ENCODE results near the gene C16orf74.

The C16orf74 gene

GRCh38 chr16:85676466-85676865 lies 74.4 kb downstream of the C16orf74 start:
- no peaks in the 10 kb centered on the region for H3K79me2 ChIP-seq (ENCODE audit: control insufficient read depth, insufficient read depth, low read length)
- peaks cover 21% of the 10 kb centered on the region for H3K36me3 ChIP-seq (ENCODE audit: control insufficient read depth, insufficient read depth, low read length)
- H4K8ac ChIP-seq (ENCODE audit: low read depth, low read length) = no peak overlapping the region
- no peak overlapping the region for H3K4me3 ChIP-seq (ENCODE audit: low read length)
- H3K18ac ChIP-seq (ENCODE audit: low read length) = no peak overlapping the region
- H3K79me1 ChIP-seq (ENCODE audit: low read length) = peaks cover 2% of the 10 kb centered on the region
- H2BK120ac ChIP-seq (ENCODE audit: low read depth, low read length) = no peak overlapping the region
- H2BK5ac ChIP-seq (ENCODE audit: low read length) = no peak overlapping the region
- no peaks in the 10 kb centered on the region for H3K4me1 ChIP-seq (ENCODE audit: control insufficient read depth, low read depth, low read length)
- no CpG with 5 or more reads among the region's 7 CpGs for WGBS (ENCODE audit: extremely low coverage, insufficient coverage, low lambda C conversion rate)
- DNase-seq = no peak
- no peak overlapping the region for H3K23ac ChIP-seq (ENCODE audit: low read length)
- H4K5ac ChIP-seq (ENCODE audit: low read length) = no peak overlapping the region
- no peaks in the 10 kb centered on the region for H3K27me3 ChIP-seq (ENCODE audit: insufficient read depth, low read length, poor library complexity)
- H3K27ac ChIP-seq (ENCODE audit: low read depth, low read length) = no peak overlapping the region
- H3K4me2 ChIP-seq (ENCODE audit: low read length) = no peak overlapping the region
- no peak overlapping the region for H3K56ac ChIP-seq (ENCODE audit: low read length)
- H3K4ac ChIP-seq (ENCODE audit: low read depth, low read length) = no peak overlapping the region
- no peak overlapping the region for H2BK15ac ChIP-seq (replicated peaks; ENCODE audit: low read depth)
- no peak overlapping the region for H3K9ac ChIP-seq (ENCODE audit: low read length)
- no peak overlapping the region for H2AK5ac ChIP-seq (ENCODE audit: low read length)

DNA sequence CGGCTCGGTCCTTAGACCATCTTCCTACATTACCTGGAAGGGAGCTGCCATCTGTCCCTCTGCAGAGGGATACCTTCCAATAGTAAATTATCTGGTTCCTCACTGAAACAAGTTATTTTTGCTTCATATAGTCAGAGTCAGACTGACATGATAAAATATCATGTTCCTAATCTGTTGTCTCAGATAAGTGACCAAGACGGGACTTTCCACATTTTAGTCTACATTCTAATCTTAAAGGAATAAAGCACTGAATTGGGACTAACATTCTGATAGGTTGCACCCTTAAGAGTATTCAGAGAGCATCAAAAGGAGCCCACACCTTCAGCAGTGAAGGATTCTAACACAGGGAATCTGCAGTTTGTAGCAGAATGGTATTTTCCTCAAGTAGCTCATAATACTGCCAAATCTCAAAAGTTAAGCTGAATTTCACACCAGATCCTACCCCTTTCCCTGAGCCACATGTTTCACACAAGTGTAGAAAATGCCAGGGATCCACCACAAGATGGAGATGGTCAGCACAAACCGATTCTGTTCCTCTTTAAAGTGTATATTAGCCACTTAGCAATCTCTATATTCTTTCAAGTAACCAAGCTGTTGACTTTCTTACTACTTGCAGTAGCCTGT lies 75.5 kb downstream of the C16orf74 start:
- H3K9ac ChIP-seq (ENCODE audit: low read length) = no peak overlapping the region

GRCh38 chr16:85674828-85675227 lies 76.1 kb downstream of the C16orf74 start:
- Histone ChIP-seq H3K9ac (ENCODE audit: low read length) (no peak overlapping the region), H2AK5ac (ENCODE audit: low read length) (no peak overlapping the region), H3K27ac (ENCODE audit: low read depth, low read length) (no peak overlapping the region), H2BK120ac (ENCODE audit: low read depth, low read length) (no peak overlapping the region), H3K79me2 (ENCODE audit: control insufficient read depth, insufficient read depth, low read length) (no peaks in the 10 kb centered on the region), H3K4me2 (ENCODE audit: low read length) (no peak overlapping the region), H3K4me3 (ENCODE audit: low read length) (no peak overlapping the region), H3K79me1 (ENCODE audit: low read length) (no peaks in the 10 kb centered on the region), H3K4me1 (ENCODE audit: control insufficient read depth, low read depth, low read length) (no peaks in the 10 kb centered on the region), H3K4ac (ENCODE audit: low read depth, low read length) (no peak overlapping the region), H3K23ac (ENCODE audit: low read length) (no peak overlapping the region), H3K18ac (ENCODE audit: low read length) (no peak overlapping the region), H4K8ac (ENCODE audit: low read depth, low read length) (no peak overlapping the region), H2BK5ac (ENCODE audit: low read length) (no peak overlapping the region), H3K56ac (ENCODE audit: low read length) (no peak overlapping the region), H3K36me3 (ENCODE audit: control insufficient read depth, insufficient read depth, low read length) (peaks cover 17% of the 10 kb centered on the region), H4K5ac (ENCODE audit: low read length) (no peak overlapping the region), H2BK15ac (replicated peaks; ENCODE audit: low read depth) (no peak overlapping the region), H3K27me3 (ENCODE audit: insufficient read depth, low read length, poor library complexity) (no peaks in the 10 kb centered on the region)
- no peak for DNase-seq
- no CpG with 5 or more reads among the region's 6 CpGs for WGBS (ENCODE audit: extremely low coverage, insufficient coverage, low lambda C conversion rate)

More for the DNA sequence above, 75.5 kb downstream of the C16orf74 start:
- Histone ChIP-seq H3K27ac (ENCODE audit: low read depth, low read length) (no peak overlapping the region), H2BK15ac (replicated peaks; ENCODE audit: low read depth) (no peak overlapping the region), H3K36me3 (ENCODE audit: control insufficient read depth, insufficient read depth, low read length) (peaks cover 17% of the 10 kb centered on the region), H3K79me2 (ENCODE audit: control insufficient read depth, insufficient read depth, low read length) (no peaks in the 10 kb centered on the region), H4K8ac (ENCODE audit: low read depth, low read length) (no peak overlapping the region), H2BK5ac (ENCODE audit: low read length) (no peak overlapping the region), H2AK5ac (ENCODE audit: low read length) (no peak overlapping the region), H3K4ac (ENCODE audit: low read depth, low read length) (no peak overlapping the region), H3K23ac (ENCODE audit: low read length) (no peak overlapping the region), H3K56ac (ENCODE audit: low read length) (no peak overlapping the region), H3K4me2 (ENCODE audit: low read length) (no peak overlapping the region), H3K79me1 (ENCODE audit: low read length) (no peaks in the 10 kb centered on the region), H3K18ac (ENCODE audit: low read length) (no peak overlapping the region), H3K27me3 (ENCODE audit: insufficient read depth, low read length, poor library complexity) (no peaks in the 10 kb centered on the region), H3K4me3 (ENCODE audit: low read length) (no peak overlapping the region), H3K4me1 (ENCODE audit: control insufficient read depth, low read depth, low read length) (no peaks in the 10 kb centered on the region), H4K5ac (ENCODE audit: low read length) (no peak overlapping the region), H2BK120ac (ENCODE audit: low read depth, low read length) (no peak overlapping the region)
- no peak for DNase-seq
- no CpG with 5 or more reads among the region's 4 CpGs for WGBS (ENCODE audit: extremely low coverage, insufficient coverage, low lambda C conversion rate)

- no peak overlapping the region for H2BK15ac ChIP-seq (replicated peaks; ENCODE audit: low read depth)
- H3K79me2 ChIP-seq (ENCODE audit: control insufficient read depth, insufficient read depth, low read length) = no peaks in the 10 kb centered on the region
- H2AK5ac ChIP-seq (ENCODE audit: low read length) = no peak overlapping the region
- peaks cover 17% of the 10 kb centered on the region for H3K36me3 ChIP-seq (ENCODE audit: control insufficient read depth, insufficient read depth, low read length)
- H2BK5ac ChIP-seq (ENCODE audit: low read length) = no peak overlapping the region
- H3K9ac ChIP-seq (ENCODE audit: low read length) = no peak overlapping the region
- H3K27me3 ChIP-seq (ENCODE audit: insufficient read depth, low read length, poor library complexity) = no peaks in the 10 kb centered on the region
- no peak overlapping the region for H3K4ac ChIP-seq (ENCODE audit: low read depth, low read length)
- H3K18ac ChIP-seq (ENCODE audit: low read length) = no peak overlapping the region
- no peaks in the 10 kb centered on the region for H3K4me1 ChIP-seq (ENCODE audit: control insufficient read depth, low read depth, low read length)
- H4K5ac ChIP-seq (ENCODE audit: low read length) = no peak overlapping the region
- H2BK120ac ChIP-seq (ENCODE audit: low read depth, low read length) = no peak overlapping the region
- no peak overlapping the region for H3K27ac ChIP-seq (ENCODE audit: low read depth, low read length)
- H3K79me1 ChIP-seq (ENCODE audit: low read length) = no peaks in the 10 kb centered on the region
- H3K23ac ChIP-seq (ENCODE audit: low read length) = no peak overlapping the region
- no peak for DNase-seq
- no CpG with 5 or more reads among the region's 4 CpGs for WGBS (ENCODE audit: extremely low coverage, insufficient coverage, low lambda C conversion rate)
- H3K4me2 ChIP-seq (ENCODE audit: low read length) = no peak overlapping the region
- H3K4me3 ChIP-seq (ENCODE audit: low read length) = no peak overlapping the region
- no peak overlapping the region for H3K56ac ChIP-seq (ENCODE audit: low read length)
- no peak overlapping the region for H4K8ac ChIP-seq (ENCODE audit: low read depth, low read length)
Measured at GRCh38 chr16:85674418-85674755, 76.5 kb downstream of the C16orf74 start.

- Histone ChIP-seq H2BK5ac (ENCODE audit: low read length) (no peak overlapping the region), H3K27me3 (ENCODE audit: insufficient read depth, low read length, poor library complexity) (no peaks in the 10 kb centered on the region), H3K79me1 (ENCODE audit: low read length) (no peaks in the 10 kb centered on the region), H3K4ac (ENCODE audit: low read depth, low read length) (no peak overlapping the region), H3K36me3 (ENCODE audit: control insufficient read depth, insufficient read depth, low read length) (peaks cover 19% of the 10 kb centered on the region), H3K79me2 (ENCODE audit: control insufficient read depth, insufficient read depth, low read length) (no peaks in the 10 kb centered on the region), H2AK5ac (ENCODE audit: low read length) (no peak overlapping the region), H3K4me3 (ENCODE audit: low read length) (no peak overlapping the region), H3K27ac (ENCODE audit: low read depth, low read length) (no peak overlapping the region), H3K56ac (ENCODE audit: low read length) (no peak overlapping the region), H3K4me2 (ENCODE audit: low read length) (no peak overlapping the region), H4K8ac (ENCODE audit: low read depth, low read length) (no peak overlapping the region), H3K4me1 (ENCODE audit: control insufficient read depth, low read depth, low read length) (no peaks in the 10 kb centered on the region), H4K5ac (ENCODE audit: low read length) (no peak overlapping the region), H3K9ac (ENCODE audit: low read length) (no peak overlapping the region), H2BK15ac (replicated peaks; ENCODE audit: low read depth) (no peak overlapping the region), H3K23ac (ENCODE audit: low read length) (no peak overlapping the region), H2BK120ac (ENCODE audit: low read depth, low read length) (no peak overlapping the region), H3K18ac (ENCODE audit: low read length) (no peak overlapping the region)
- DNase-seq = no peak
- whole genome bisulfite sequencing (ENCODE audit: extremely low coverage, insufficient coverage, low lambda C conversion rate) = no CpG with 5 or more reads among the region's 19 CpGs
Measured at GRCh38 chr16:85673529-85674417, 77.1 kb downstream of the C16orf74 start.

All from mesendoderm (in vitro differentiated cells).